Activated T-helper 17 cell treated with anti-CD3 and anti-CD28 coated beads, Interleukin-2, amount 50 U/mL, for 72 hours (primary cell): Measurements from ENCODE around the gene ABCD1. TPM values are rescaled to one million over a fixed set of nuclear protein-coding genes. Genes with fewer than 3 reads are reported as not detected.
"Not testable (repeated sequence)": the region's sequence is repeated elsewhere in the genome, so short reads cannot be mapped to it uniquely, and the experiment has no call there.

Experiments
- ATAC-seq: fragments of 150-1000 bp; cut with Tn5 transposase; replicated peaks from 2 replicates; pipeline ENCODE4 v1.10.0; 2021; ENCODE audit warnings: mild to moderate bottlenecking, moderate library complexity
- H3K27ac Mint-ChIP-seq: one replicate; pipeline ENCODE4 v1.8.0; 2022; ENCODE audit warnings: mixed read lengths
- H3K27me3 Mint-ChIP-seq: one replicate; pipeline ENCODE4 v1.8.0; 2022; ENCODE audit warnings: mixed read lengths
- H3K36me3 Mint-ChIP-seq: one replicate; pipeline ENCODE4 v1.8.0; 2022; ENCODE audit warnings: low read depth, mild to moderate bottlenecking, mixed read lengths
- H3K4me1 Mint-ChIP-seq: one replicate; pipeline ENCODE4 v1.8.0; 2022; ENCODE audit warnings: mixed read lengths
- H3K4me3 Mint-ChIP-seq: one replicate; pipeline ENCODE4 v1.8.0; 2022; ENCODE audit warnings: mild to moderate bottlenecking, mixed read lengths
- H3K9me3 Mint-ChIP-seq: one replicate; pipeline ENCODE4 v1.8.0; 2022; ENCODE audit warnings: mixed read lengths
- total RNA-seq, 2 donors: library from RNA; stranded (reverse); gene quantifications; one replicate each; pipeline ENCODE4 v1.2.3, GENCODE V29; 2022

ABCD1 gene
- total RNA-seq: 1 to 10 TPM; 6.7 to 9.4 TPM

- Mint-ChIP-seq H3K27me3 (no peaks in the 10 kb centered on the region), H3K4me3 (peak within 1 kb of the TSS; percentile 86), H3K27ac (peak within 1 kb of the TSS; percentile 83), H3K9me3 (no peaks in the 10 kb centered on the region), H3K36me3 (peaks cover 35% of the 10 kb centered on the region), H3K4me1 (peaks cover 5% of the 10 kb centered on the region)
- peak; percentile 77 for ATAC-seq
Observed at GRCh38 chrX:153724252-153725038, at the start of gene ABCD1, which contains the start of gene BCAP31. Gene ABCD1, plus strand, starts transcription at chrX:153724856. Its CDS starts 411 bp downstream, at chrX:153725267. Gene BCAP31, minus strand, starts transcription at chrX:153724387. Its CDS starts 1,143 bp downstream, at chrX:153723244.

DNA sequence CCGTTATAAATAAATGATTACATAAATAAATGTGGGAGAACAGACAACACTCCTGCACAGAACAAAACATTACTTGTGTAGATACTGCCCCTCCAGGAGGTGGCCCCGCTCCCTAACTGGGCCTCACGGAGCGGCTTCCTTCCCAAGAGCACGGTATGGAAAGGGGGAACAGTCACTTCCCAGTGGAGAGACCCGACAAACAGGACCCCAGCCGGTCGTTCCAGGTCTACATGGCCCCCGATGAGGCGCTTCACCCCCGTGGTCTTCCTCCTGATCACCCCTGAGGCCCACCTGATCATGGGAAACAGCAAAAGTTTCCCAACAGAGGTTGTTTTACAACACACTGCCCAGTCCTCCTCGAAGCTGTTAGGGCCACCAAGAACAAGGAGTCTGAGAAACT, 43.5 kb upstream of the ABCD1 start:
- Mint-ChIP-seq H3K4me1 (no peaks in the 10 kb centered on the region), H3K27me3 (no peaks in the 10 kb centered on the region), H3K4me3 (no peak overlapping the region), H3K9me3 (no peaks in the 10 kb centered on the region), H3K27ac (no peak overlapping the region), H3K36me3 (no peaks in the 10 kb centered on the region)
- no peak for ATAC-seq

GRCh38 chrX:153683486-153683885, 41.2 kb upstream of the ABCD1 start:
- not testable (repeated sequence) for H3K9me3 Mint-ChIP-seq, H3K27me3 Mint-ChIP-seq, H3K4me1 Mint-ChIP-seq, H3K4me3 Mint-ChIP-seq, ATAC-seq, H3K36me3 Mint-ChIP-seq, H3K27ac Mint-ChIP-seq

- H3K4me1 Mint-ChIP-seq: no peaks in the 10 kb centered on the region
- no peaks in the 10 kb centered on the region for H3K36me3 Mint-ChIP-seq
- H3K9me3 Mint-ChIP-seq: no peaks in the 10 kb centered on the region
- no peak overlapping the region for H3K4me3 Mint-ChIP-seq
- ATAC-seq: no peak
- H3K27ac Mint-ChIP-seq: no peak overlapping the region
- H3K27me3 Mint-ChIP-seq: no peaks in the 10 kb centered on the region
Observed at GRCh38 chrX:153684467-153685155, 40.0 kb upstream of the ABCD1 start.

GRCh38 chrX:153685156-153685536, 39.5 kb upstream of the ABCD1 start:
- no peak overlapping the region for H3K27ac Mint-ChIP-seq
- no peak for ATAC-seq
- no peaks in the 10 kb centered on the region for H3K27me3 Mint-ChIP-seq
- H3K4me1 Mint-ChIP-seq: no peaks in the 10 kb centered on the region
- H3K36me3 Mint-ChIP-seq: no peaks in the 10 kb centered on the region
- H3K4me3 Mint-ChIP-seq: no peak overlapping the region
- H3K9me3 Mint-ChIP-seq: no peaks in the 10 kb centered on the region

GRCh38 chrX:153685751-153686696, 38.6 kb upstream of the ABCD1 start:
- Mint-ChIP-seq H3K27me3 (no peaks in the 10 kb centered on the region), H3K36me3 (no peaks in the 10 kb centered on the region), H3K27ac (no peak overlapping the region), H3K9me3 (no peaks in the 10 kb centered on the region), H3K4me1 (no peaks in the 10 kb centered on the region), H3K4me3 (no peak overlapping the region)
- no peak for ATAC-seq

DNA sequence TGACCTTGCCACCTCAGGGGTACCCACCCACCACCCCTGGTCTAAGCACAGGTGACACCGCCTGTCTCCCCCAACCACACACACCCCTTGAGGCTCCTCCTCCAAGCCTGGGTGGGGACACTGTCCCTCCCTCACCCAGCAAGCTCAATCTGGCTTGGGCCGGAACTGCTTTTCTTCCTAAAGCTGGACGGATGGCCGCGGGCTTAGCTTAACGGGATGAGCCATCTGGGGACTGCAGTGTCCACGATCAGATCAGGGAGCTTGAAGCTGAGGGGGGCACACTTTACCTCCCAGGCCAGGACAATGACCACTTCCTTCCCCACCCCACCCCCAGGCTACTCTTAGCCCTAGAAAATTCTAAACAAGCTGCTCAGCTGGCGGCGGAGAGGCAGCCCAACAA, 37.9 kb upstream of the ABCD1 start:
- no peak for ATAC-seq
- H3K4me1 Mint-ChIP-seq: no peaks in the 10 kb centered on the region
- H3K27me3 Mint-ChIP-seq: no peaks in the 10 kb centered on the region
- H3K4me3 Mint-ChIP-seq: no peak overlapping the region
- H3K9me3 Mint-ChIP-seq: no peaks in the 10 kb centered on the region
- H3K36me3 Mint-ChIP-seq: no peaks in the 10 kb centered on the region
- H3K27ac Mint-ChIP-seq: no peak overlapping the region

GRCh38 chrX:153687121-153688039, 37.3 kb upstream of the ABCD1 start, which contains the start of gene SLC6A8:
Gene SLC6A8, plus strand, starts transcription at chrX:153687926. Its CDS starts 649 bp downstream, at chrX:153688575.
- H3K9me3 Mint-ChIP-seq: no peaks in the 10 kb centered on the region
- no peaks in the 10 kb centered on the region for H3K27me3 Mint-ChIP-seq
- no peaks in the 10 kb centered on the region for H3K36me3 Mint-ChIP-seq
- no peaks in the 10 kb centered on the region for H3K4me1 Mint-ChIP-seq
- H3K27ac Mint-ChIP-seq: no peak within 1 kb of the TSS
- peak within 1 kb of the TSS; percentile 52 for H3K4me3 Mint-ChIP-seq
- peak; percentile 56 for ATAC-seq

GRCh38 chrX:153688071-153688470, 36.6 kb upstream of the ABCD1 start:
- peak; percentile 3 for ATAC-seq
- Mint-ChIP-seq H3K27ac (no peak overlapping the region), H3K9me3 (no peaks in the 10 kb centered on the region), H3K36me3 (no peaks in the 10 kb centered on the region), H3K27me3 (no peaks in the 10 kb centered on the region), H3K4me1 (no peaks in the 10 kb centered on the region), H3K4me3 (no peak overlapping the region)

DNA sequence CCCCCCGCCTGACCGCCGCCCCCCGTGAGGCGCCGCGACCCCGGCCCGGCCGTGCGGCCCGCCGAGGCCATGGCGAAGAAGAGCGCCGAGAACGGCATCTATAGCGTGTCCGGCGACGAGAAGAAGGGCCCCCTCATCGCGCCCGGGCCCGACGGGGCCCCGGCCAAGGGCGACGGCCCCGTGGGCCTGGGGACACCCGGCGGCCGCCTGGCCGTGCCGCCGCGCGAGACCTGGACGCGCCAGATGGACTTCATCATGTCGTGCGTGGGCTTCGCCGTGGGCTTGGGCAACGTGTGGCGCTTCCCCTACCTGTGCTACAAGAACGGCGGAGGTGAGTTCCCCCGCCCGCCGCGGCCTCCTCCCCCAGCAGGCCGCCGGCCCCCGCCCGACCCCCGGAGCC, 36.1 kb upstream of the ABCD1 start:
- H3K27me3 Mint-ChIP-seq: no peaks in the 10 kb centered on the region
- no peak for ATAC-seq
- H3K4me3 Mint-ChIP-seq: no peak overlapping the region
- H3K27ac Mint-ChIP-seq: no peak overlapping the region
- H3K36me3 Mint-ChIP-seq: no peaks in the 10 kb centered on the region
- no peaks in the 10 kb centered on the region for H3K9me3 Mint-ChIP-seq
- H3K4me1 Mint-ChIP-seq: no peaks in the 10 kb centered on the region

- ATAC-seq: no peak
- H3K4me1 Mint-ChIP-seq: no peaks in the 10 kb centered on the region
- no peak overlapping the region for H3K4me3 Mint-ChIP-seq
- H3K36me3 Mint-ChIP-seq: no peaks in the 10 kb centered on the region
- H3K27ac Mint-ChIP-seq: no peak overlapping the region
- H3K9me3 Mint-ChIP-seq: no peaks in the 10 kb centered on the region
- H3K27me3 Mint-ChIP-seq: no peaks in the 10 kb centered on the region
Observed at GRCh38 chrX:153688911-153689590, 35.6 kb upstream of the ABCD1 start.

GRCh38 chrX:153689654-153690465, 34.8 kb upstream of the ABCD1 start:
- Mint-ChIP-seq H3K27ac (no peak overlapping the region), H3K36me3 (no peaks in the 10 kb centered on the region), H3K4me3 (no peak overlapping the region)

More at GRCh38 chrX:153689654-153690465, 34.8 kb upstream of the ABCD1 start:
- no peak for ATAC-seq
- Mint-ChIP-seq H3K9me3 (no peaks in the 10 kb centered on the region), H3K4me1 (no peaks in the 10 kb centered on the region), H3K27me3 (no peaks in the 10 kb centered on the region)
